Measurements from ENCODE around the gene CCNY.

GRCh38 chr10:35294506-35294905 is 41.8 kb upstream of the CCNY start:
- TF ChIP-seq CTCF (IDR thresholded peaks at IDR 0.05) (no peak), EZH2 (IDR thresholded peaks at IDR 0.05; ENCODE audit: borderline replicate concordance, insufficient read depth, low read depth, low read length, poor library complexity, severe bottlenecking) (no peak)
